NCI-H510A (cell line): ENCODE measurements around the gene SCN4B.

Experiments used
- DNase-seq: peaks from one replicate; lab custom pipeline; 2025; lab: John Stamatoyannopoulos, UW

The SCN4B gene

DNA sequence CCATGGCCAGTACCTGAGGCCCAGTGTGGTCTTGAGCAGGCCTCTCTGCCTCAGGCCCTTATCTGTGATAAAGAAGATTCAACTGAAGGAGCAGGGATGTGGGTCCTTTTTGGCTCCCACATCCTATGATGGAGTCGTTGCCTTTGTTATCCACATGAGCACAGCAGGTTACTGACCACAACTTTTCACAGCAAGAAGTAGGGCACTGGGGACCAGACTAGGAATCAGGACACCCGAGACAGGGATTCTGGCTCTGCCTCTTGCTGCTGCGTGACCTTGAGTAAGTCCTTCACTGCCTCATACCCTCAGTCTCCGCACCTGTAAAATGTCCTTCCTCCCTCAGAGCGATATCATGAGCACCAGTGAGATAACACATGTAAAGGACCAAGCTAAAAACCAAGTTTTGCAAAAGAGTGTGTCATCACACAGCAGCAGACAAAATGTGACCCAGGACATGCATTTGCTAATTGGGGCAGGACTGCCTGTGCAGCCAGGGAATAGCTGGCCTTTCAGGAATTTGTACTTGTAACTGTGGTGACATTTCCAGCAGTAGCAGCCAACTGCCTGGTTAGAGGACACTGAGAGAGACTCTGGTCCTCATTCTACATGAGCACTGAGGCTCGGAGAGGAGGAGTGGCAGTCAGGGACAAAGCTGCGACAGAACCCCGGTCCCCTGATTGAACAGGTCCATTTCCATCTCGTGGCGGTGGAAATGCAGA lies 52.6 kb downstream of the SCN4B start:
- DNase-seq = no peak

GRCh38 chr11:118098996-118099837 lies 53.4 kb downstream of the SCN4B start:
- no peak for DNase-seq

DNA sequence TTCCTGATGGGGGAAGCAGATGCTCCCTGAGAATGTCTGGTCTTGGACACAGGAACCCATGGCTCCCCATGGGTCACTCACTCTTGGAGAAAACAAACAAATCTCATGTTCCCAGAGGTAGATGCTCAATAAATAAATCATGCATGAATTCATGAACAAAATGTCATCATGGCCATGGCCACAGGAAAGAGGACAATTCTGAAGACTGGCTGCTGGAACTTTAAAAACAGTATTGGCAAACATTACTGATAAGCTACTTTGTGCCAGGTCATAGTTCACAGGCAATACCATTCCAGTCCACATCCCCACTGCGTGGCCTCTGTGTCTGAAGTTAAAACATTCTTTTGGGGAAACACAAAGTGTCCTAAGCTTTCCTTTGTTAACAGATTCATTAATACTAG lies 56.7 kb downstream of the SCN4B start:
- no peak for DNase-seq

GRCh38 chr11:118095493-118095892 lies 57.1 kb downstream of the SCN4B start:
- DNase-seq = no peak

GRCh38 chr11:118092907-118093571 lies 59.6 kb downstream of the SCN4B start:
- no peak for DNase-seq

DNA sequence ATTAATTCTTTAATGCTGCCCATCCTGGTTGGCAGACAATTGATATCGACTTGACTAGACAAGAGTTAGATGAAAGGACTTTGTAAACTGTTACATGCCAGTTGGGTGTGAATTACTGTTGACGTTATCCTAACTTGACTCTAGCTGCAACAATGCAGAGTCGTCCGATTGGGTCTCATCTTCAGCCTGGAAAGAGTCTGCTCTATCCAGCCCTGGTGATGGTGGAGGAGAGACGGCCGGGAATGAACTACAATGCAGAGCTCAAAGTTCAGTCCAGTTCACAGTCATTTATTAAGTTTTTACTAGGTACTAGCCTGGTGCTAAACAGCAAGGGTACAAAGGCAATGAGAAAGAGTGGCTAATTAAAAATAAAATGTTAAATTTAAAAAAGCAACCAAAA lies 60.9 kb downstream of the SCN4B start:
- no peak for DNase-seq

GRCh38 chr11:118090545-118091162 lies 62.0 kb downstream of the SCN4B start:
- DNase-seq = no peak

DNA sequence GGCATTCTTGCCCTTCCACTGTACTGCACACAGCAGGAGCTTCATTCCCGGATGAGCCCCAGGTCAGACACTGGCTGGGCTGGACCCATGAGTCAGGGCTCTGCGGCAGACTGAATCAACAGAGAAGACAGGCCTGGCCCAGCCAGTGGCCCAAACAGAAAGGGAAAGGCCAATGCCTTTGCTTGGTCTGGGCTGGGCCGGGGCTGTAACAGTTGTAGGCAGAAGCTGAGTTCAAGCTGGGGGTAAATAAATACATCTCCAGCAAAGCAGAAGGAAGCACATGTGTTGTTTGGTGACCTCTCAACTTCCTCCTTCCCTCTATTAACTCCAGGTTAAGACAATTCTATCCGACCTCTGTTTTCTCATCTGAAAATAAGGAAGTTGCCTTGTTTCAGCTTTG lies 64.1 kb downstream of the SCN4B start:
- DNase-seq = no peak

GRCh38 chr11:118087931-118088330 lies 64.7 kb downstream of the SCN4B start:
- no peak for DNase-seq

- no peak for DNase-seq
Measured at GRCh38 chr11:118086913-118087768, 65.5 kb downstream of the SCN4B start, which contains the start of gene SMIM35. Gene SMIM35, minus strand, starts transcription at chr11:118086963. Its CDS starts 206 bp downstream, at chr11:118086757.

DNA sequence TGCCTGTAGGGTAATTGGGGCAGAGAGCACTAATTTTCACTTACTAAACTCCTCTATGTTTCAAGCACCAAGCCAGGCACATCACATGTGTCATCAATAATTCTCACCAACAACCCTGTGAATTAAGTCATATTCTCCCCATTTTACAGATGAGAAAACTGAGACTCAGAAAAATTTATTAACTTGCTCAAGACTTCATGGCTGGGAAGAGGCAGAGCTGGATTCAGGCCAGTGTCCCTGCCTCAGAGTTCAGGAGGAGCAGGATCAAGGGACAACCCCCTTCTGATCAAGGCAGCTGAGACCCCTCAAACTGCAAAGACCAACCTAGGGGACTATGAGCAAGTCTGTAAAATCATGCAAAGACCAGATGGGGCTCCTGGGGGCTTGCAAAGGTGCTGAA lies 68.0 kb downstream of the SCN4B start:
- DNase-seq = no peak

DNA sequence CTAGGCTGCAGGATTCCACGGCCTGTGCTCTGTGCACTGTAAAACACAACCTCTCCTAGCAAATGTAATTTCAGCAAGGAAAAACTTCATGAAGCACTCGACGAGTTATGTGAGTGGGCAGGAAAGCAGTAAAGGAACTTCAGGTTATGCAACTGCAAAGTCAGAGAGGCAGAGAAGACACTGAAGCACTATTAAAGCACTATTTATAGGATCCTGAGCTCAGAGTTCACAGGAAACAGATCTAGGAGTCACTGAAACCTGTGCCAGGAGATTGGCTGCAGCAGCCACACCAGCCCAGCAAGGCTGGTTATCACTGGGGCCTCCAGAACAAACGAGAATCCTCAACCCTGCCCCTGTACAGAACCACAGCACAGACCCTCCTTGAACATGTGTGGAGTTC lies 68.4 kb downstream of the SCN4B start:
- DNase-seq = no peak
